NCI-H2196 (cell line): Measurements from ENCODE around the gene EEF1A1.
"Not testable (repeated sequence)": the region's sequence is repeated elsewhere in the genome, so short reads cannot be mapped to it uniquely, and the experiment has no call there.

ENCODE experiments used
- DNase-seq: peaks from one replicate; lab custom pipeline; 2025; ENCODE audit not compliant: unreplicated experiment; lab: John Stamatoyannopoulos, UW

EEF1A1 gene

GRCh38 chr6:73520688-73521350, at the start of gene EEF1A1:
TSS of gene EEF1A1 (minus strand) at chr6:73521032. CDS start at chr6:73520026, 1,006 bp downstream.
- peak; percentile 99 for DNase-seq

GRCh38 chr6:73569121-73569520, 48.3 kb upstream of the EEF1A1 start:
- DNase-seq: no peak

- DNase-seq: no peak
Observed at GRCh38 chr6:73566954-73567591, 46.2 kb upstream of the EEF1A1 start.

GRCh38 chr6:73566486-73566871, 45.6 kb upstream of the EEF1A1 start:
- not testable (repeated sequence) for DNase-seq

GRCh38 chr6:73565767-73566485, 45.1 kb upstream of the EEF1A1 start:
- DNase-seq: no peak

GRCh38 chr6:73564578-73565345, 43.9 kb upstream of the EEF1A1 start:
- DNase-seq: no peak

- DNase-seq: no peak
Observed at GRCh38 chr6:73562558-73562957, 41.7 kb upstream of the EEF1A1 start.

GRCh38 chr6:73560853-73561407, 40.1 kb upstream of the EEF1A1 start:
- no peak for DNase-seq

- DNase-seq: no peak
Observed at GRCh38 chr6:73560182-73560732, 39.4 kb upstream of the EEF1A1 start.

- DNase-seq: not testable (repeated sequence)
Observed at GRCh38 chr6:73559399-73559794, 38.6 kb upstream of the EEF1A1 start.

- no peak for DNase-seq
Observed at GRCh38 chr6:73558624-73559398, 38.0 kb upstream of the EEF1A1 start.

- DNase-seq: no peak
Observed at GRCh38 chr6:73556836-73557235, 36.0 kb upstream of the EEF1A1 start.

- DNase-seq: not testable (repeated sequence)
Observed at GRCh38 chr6:73555380-73555949, 34.6 kb upstream of the EEF1A1 start.

- not testable (repeated sequence) for DNase-seq
Observed at GRCh38 chr6:73551115-73551514, 30.3 kb upstream of the EEF1A1 start.

- no peak for DNase-seq
Observed at GRCh38 chr6:73548458-73549446, 27.9 kb upstream of the EEF1A1 start.

- no peak for DNase-seq
Observed at GRCh38 chr6:73547036-73547435, 26.2 kb upstream of the EEF1A1 start.

- DNase-seq: no peak
Observed at GRCh38 chr6:73542891-73543290, 22.1 kb upstream of the EEF1A1 start.

GRCh38 chr6:73542481-73542880, 21.6 kb upstream of the EEF1A1 start:
- not testable (repeated sequence) for DNase-seq
